ENCODE measurements around the gene DLEC1. TPM values are rescaled to one million over a fixed set of nuclear protein-coding genes. Genes with fewer than 3 reads are reported as not detected.

The DLEC1 gene
- total RNA-seq, 1 donor from 2014 or later: 0.54 TPM

DNA sequence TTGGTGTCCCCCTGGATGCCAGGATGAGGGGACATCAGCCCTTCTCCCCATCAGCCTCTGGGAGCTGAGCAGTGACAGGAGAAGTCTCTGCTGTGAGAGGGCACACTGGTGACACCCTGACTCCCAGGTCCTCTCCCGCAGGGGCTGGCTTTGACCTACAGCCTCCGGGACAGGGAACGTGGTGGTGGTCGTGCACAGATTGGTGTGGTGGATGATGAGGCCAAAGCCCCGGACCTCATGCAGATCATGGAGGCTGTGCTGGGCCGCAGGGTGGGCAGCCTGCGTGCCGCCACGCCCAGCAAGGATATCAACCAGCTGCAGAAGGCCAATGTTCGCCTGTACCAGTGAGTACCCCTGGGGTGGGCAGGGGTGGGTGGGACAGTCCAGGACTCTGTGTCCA, 41.7 kb upstream of the DLEC1 start:
- Mint-ChIP-seq H3K27me3 (ENCODE audit: low read depth, unreplicated experiment) (peaks cover 23% of the 10 kb centered on the region), H3K4me1 (ENCODE audit: low read depth, unreplicated experiment) (peaks cover 1% of the 10 kb centered on the region), H3K4me3 (ENCODE audit: unreplicated experiment) (no peak overlapping the region), H3K27ac (ENCODE audit: unreplicated experiment) (no peak overlapping the region), H3K9me3 (ENCODE audit: unreplicated experiment) (peaks cover 2% of the 10 kb centered on the region), H3K36me3 (ENCODE audit: low read depth, unreplicated experiment) (no peaks in the 10 kb centered on the region)
- Histone ChIP-seq H4K20me1 (ENCODE audit: insufficient read depth, low read length) (no peaks in the 10 kb centered on the region), H3K27ac (ENCODE audit: low read depth, low read length) (no peak overlapping the region), H3K9ac (ENCODE audit: low read length) (no peak overlapping the region), H3K4me2 (ENCODE audit: low read length) (no peak overlapping the region), H3K4me1 (ENCODE audit: insufficient read depth, low read length) (peaks cover 12% of the 10 kb centered on the region), H2AFZ (ENCODE audit: low read depth, low read length) (no peak overlapping the region), H3K36me3 (ENCODE audit: insufficient read depth, low read length) (no peaks in the 10 kb centered on the region), H3K79me2 (ENCODE audit: insufficient read depth, low read length) (no peaks in the 10 kb centered on the region), H3K4me3 (ENCODE audit: insufficient read depth, low read depth, low read length) (no peak overlapping the region), H3K27me3 (ENCODE audit: insufficient read depth, low read length) (peaks cover 3% of the 10 kb centered on the region), H3K9me3 (ENCODE audit: insufficient read depth, low read depth, low read length) (no peaks in the 10 kb centered on the region)
- no peak for DNase-seq (ENCODE audit: low read depth)
- no peak for FAIRE-seq
- TF ChIP-seq, protein P1, sequence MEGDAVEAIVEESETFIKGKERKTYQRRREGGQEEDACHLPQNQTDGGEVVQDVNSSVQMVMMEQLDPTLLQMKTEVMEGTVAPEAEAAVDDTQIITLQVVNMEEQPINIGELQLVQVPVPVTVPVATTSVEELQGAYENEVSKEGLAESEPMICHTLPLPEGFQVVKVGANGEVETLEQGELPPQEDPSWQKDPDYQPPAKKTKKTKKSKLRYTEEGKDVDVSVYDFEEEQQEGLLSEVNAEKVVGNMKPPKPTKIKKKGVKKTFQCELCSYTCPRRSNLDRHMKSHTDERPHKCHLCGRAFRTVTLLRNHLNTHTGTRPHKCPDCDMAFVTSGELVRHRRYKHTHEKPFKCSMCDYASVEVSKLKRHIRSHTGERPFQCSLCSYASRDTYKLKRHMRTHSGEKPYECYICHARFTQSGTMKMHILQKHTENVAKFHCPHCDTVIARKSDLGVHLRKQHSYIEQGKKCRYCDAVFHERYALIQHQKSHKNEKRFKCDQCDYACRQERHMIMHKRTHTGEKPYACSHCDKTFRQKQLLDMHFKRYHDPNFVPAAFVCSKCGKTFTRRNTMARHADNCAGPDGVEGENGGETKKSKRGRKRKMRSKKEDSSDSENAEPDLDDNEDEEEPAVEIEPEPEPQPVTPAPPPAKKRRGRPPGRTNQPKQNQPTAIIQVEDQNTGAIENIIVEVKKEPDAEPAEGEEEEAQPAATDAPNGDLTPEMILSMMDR (IDR thresholded peaks at IDR 0.05; ENCODE audit: insufficient read depth, low read depth, low read length): no peak
- TF ChIP-seq EZH2 (IDR thresholded peaks at IDR 0.05; ENCODE audit: insufficient read depth, low read length): no peak

- Histone ChIP-seq H3K9me3 (ENCODE audit: insufficient read depth, low read depth, low read length) (no peaks in the 10 kb centered on the region), H3K9ac (ENCODE audit: low read length) (no peak overlapping the region), H2AFZ (ENCODE audit: low read depth, low read length) (no peak overlapping the region), H3K4me1 (ENCODE audit: insufficient read depth, low read length) (peaks cover 12% of the 10 kb centered on the region), H3K4me3 (ENCODE audit: insufficient read depth, low read depth, low read length) (no peak overlapping the region), H3K27ac (ENCODE audit: low read depth, low read length) (no peak overlapping the region), H3K27me3 (ENCODE audit: insufficient read depth, low read length) (no peaks in the 10 kb centered on the region), H3K4me2 (ENCODE audit: low read length) (no peak overlapping the region), H3K79me2 (ENCODE audit: insufficient read depth, low read length) (no peaks in the 10 kb centered on the region), H3K36me3 (ENCODE audit: insufficient read depth, low read length) (no peaks in the 10 kb centered on the region), H4K20me1 (ENCODE audit: insufficient read depth, low read length) (no peaks in the 10 kb centered on the region)
- FAIRE-seq: no peak
- peaks cover 19% of the 10 kb centered on the region for H3K27me3 Mint-ChIP-seq (ENCODE audit: low read depth, unreplicated experiment)
- peak overlapping the region; percentile 34 for H3K27ac Mint-ChIP-seq (ENCODE audit: unreplicated experiment)
- TF ChIP-seq EZH2 (IDR thresholded peaks at IDR 0.05; ENCODE audit: insufficient read depth, low read length): no peak
- TF ChIP-seq, protein P1 (IDR thresholded peaks at IDR 0.05; ENCODE audit: insufficient read depth, low read depth, low read length): no peak
- peak overlapping the region; percentile 67 for H3K4me3 Mint-ChIP-seq (ENCODE audit: unreplicated experiment)
- peaks cover 1% of the 10 kb centered on the region for H3K4me1 Mint-ChIP-seq (ENCODE audit: low read depth, unreplicated experiment)
- no peak for DNase-seq (ENCODE audit: low read depth)
- H3K9me3 Mint-ChIP-seq (ENCODE audit: unreplicated experiment): peaks cover 2% of the 10 kb centered on the region
- H3K36me3 Mint-ChIP-seq (ENCODE audit: low read depth, unreplicated experiment): no peaks in the 10 kb centered on the region
These were observed 41.1 kb upstream of the DLEC1 start for GRCh38 chr3:37997791-37998370.

DNA sequence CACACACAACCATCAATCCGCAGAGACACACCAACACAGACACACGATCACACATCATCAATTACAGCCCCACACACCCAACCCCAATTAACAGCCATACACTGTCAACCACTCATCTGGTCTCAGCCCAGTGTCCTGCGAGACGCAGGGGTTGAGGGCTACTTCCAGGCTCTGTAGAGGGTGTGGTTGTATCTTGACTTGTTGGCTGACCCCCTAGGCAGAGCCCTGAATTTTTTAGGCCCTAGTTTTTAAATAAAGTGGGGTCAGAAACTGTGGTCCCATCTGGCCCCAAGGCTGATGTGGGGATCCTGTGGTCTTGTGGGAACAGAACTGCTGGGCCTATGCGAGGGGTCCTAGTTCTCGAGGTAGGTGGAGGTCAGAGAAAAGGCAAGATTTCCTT, 39.2 kb upstream of the DLEC1 start:
- TF ChIP-seq, protein P1 (IDR thresholded peaks at IDR 0.05; ENCODE audit: insufficient read depth, low read depth, low read length): no peak
- no peak for TF ChIP-seq EZH2 (IDR thresholded peaks at IDR 0.05; ENCODE audit: insufficient read depth, low read length)
- Histone ChIP-seq H3K9ac (ENCODE audit: low read length) (no peak overlapping the region), H3K79me2 (ENCODE audit: insufficient read depth, low read length) (no peaks in the 10 kb centered on the region), H3K27ac (ENCODE audit: low read depth, low read length) (no peak overlapping the region), H3K9me3 (ENCODE audit: insufficient read depth, low read depth, low read length) (no peaks in the 10 kb centered on the region), H3K36me3 (ENCODE audit: insufficient read depth, low read length) (no peaks in the 10 kb centered on the region), H2AFZ (ENCODE audit: low read depth, low read length) (no peak overlapping the region), H3K4me2 (ENCODE audit: low read length) (no peak overlapping the region), H3K4me3 (ENCODE audit: insufficient read depth, low read depth, low read length) (no peak overlapping the region), H4K20me1 (ENCODE audit: insufficient read depth, low read length) (peaks cover 4% of the 10 kb centered on the region), H3K27me3 (ENCODE audit: insufficient read depth, low read length) (no peaks in the 10 kb centered on the region), H3K4me1 (ENCODE audit: insufficient read depth, low read length) (peaks cover 12% of the 10 kb centered on the region)
- Mint-ChIP-seq H3K27ac (ENCODE audit: unreplicated experiment) (peak overlapping the region; percentile 10), H3K4me3 (ENCODE audit: unreplicated experiment) (no peak overlapping the region), H3K4me1 (ENCODE audit: low read depth, unreplicated experiment) (peaks cover 5% of the 10 kb centered on the region), H3K36me3 (ENCODE audit: low read depth, unreplicated experiment) (no peaks in the 10 kb centered on the region), H3K9me3 (ENCODE audit: unreplicated experiment) (no peaks in the 10 kb centered on the region), H3K27me3 (ENCODE audit: low read depth, unreplicated experiment) (peaks cover 4% of the 10 kb centered on the region)
- no peak for DNase-seq (ENCODE audit: low read depth)
- no peak for FAIRE-seq
